Activated T-cell treated with anti-CD3 and anti-CD28 coated beads for 24 hours (primary cell): ENCODE measurements around the gene C10orf95.

Experiments
- DNase-seq: peaks from one replicate; pipeline ENCODE4 v3.0.0-alpha.2; 2020; ENCODE audit warnings: low read depth

The C10orf95 gene

DNA sequence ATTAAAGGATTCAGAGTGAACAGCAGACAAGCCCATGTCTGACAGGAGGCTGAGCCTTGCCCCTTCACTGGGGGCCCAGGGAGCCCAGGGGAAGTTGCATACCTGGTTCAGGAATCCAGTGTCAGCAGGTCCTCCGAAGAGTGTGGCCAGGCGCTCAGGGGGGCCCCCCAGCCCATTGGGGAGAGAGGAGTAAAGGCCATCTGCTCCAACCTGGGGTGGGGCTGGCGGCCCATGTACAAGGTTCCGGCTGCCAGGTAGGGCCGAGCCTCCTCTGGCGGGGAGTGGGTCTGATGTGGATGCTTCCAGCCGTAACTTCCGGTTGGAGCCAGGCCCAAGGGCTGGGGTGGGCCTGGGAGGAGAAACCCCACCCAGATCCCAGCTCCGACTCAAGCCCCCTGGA, 35.1 kb downstream of the C10orf95 start:
- no peak for DNase-seq

DNA sequence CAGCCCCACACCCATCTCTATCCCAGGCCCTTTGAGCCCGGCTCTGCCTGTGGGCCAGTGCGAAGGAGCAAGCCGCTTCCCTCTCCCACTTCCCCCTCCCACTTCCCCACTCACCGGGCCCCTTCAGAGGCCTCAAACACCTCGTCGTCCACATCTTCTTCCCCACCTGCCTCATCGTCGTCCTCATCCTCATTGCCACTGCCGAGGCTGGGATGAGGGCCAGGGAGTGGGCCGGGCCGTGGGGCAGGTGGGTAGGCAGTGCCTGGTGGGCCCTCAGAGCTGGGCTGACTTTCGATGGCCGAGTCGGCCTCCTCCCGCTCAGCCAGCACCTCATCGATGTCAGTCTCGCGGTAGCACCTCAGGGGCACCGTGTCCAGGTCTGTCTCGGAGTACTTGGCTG, 36.6 kb downstream of the C10orf95 start:
- DNase-seq = no peak

DNA sequence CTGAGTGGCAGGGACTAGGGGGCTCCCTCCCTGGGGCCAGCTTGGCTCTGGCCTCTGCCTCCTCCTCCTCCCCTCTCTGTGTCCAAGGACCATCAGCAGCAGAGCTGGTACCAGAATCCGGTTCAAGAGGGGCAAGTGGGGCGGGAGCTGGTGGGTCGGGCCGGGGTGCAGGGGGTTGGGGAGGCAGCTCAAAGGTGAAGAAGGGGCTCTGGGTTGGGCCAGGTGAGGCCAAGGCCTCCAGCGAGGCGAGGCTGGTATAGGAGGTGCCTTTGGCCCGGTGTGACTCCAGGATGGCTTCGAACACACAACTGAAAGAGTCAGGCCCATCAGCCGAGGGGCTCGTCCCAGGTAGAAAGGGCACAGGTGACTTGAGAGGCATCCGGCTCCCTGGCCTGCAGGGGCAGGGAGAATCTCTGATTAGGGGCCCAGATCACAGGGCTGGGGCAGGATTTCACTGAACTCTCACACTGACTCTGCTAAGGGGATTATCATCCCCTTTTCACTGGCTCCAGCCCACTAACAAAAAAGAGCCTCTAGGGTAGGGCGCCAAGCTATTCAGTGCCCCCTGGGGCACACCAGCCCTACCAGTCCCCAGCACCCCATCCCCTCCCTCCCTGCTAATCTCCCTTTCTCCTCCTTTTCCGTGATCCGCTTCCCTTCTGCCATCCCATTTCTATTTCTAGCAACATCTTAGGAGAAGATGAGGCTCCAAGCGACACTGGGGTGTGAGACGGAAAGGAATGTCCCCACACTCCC, 37.4 kb downstream of the C10orf95 start:
- DNase-seq = no peak

DNA sequence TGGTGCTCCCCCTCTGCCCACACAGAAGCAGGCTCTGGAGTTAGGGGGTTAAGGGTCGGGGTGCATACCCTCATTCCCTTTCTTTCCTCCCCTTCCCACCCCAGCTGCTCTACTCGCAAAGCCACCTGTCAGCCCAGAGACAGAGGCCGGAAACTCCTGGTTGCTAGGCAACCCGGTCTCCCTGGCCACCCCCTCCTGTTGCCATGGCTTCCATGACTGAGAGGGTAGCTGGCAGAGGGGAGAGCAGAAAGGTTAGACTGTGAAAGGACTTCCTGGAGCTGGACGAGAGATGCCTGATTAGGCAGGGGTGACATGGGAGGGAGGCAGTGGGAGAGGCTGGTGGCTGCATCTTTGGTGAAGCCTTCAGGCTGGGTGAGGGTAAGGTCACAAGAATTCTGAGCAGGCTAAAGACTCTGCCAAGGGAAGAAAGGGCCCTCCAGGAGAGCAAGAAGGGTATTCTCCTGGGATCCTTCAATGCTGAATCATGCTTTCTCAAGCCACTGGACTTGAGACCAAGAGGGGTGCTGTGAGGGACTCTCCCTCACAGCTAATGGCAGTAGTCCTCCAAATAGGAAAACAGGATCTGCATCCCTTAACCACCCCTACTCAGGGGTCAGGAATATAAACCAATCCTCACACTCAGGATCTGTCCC, 38.2 kb downstream of the C10orf95 start:
- DNase-seq = no peak

DNA sequence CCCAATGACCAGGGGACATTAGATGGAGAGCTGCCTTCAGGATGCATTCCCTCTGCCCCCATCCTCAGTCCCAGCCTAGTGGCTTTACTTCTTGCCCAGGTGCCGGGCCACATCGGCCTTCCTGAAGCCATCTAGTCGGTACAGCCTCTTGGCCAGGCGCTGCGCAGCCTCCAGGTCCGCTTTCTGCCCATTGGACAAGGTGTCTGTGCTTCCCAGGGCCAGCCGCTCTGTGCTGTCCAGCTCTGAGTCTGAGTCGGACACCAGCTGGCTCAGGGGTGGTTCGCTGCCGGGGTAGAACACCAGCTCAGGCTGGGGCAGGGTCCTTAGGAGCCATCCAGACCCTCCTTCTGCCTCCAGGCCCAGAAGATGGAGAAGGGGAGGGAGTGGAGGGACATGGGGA, 39.0 kb downstream of the C10orf95 start:
- DNase-seq = no peak

DNA sequence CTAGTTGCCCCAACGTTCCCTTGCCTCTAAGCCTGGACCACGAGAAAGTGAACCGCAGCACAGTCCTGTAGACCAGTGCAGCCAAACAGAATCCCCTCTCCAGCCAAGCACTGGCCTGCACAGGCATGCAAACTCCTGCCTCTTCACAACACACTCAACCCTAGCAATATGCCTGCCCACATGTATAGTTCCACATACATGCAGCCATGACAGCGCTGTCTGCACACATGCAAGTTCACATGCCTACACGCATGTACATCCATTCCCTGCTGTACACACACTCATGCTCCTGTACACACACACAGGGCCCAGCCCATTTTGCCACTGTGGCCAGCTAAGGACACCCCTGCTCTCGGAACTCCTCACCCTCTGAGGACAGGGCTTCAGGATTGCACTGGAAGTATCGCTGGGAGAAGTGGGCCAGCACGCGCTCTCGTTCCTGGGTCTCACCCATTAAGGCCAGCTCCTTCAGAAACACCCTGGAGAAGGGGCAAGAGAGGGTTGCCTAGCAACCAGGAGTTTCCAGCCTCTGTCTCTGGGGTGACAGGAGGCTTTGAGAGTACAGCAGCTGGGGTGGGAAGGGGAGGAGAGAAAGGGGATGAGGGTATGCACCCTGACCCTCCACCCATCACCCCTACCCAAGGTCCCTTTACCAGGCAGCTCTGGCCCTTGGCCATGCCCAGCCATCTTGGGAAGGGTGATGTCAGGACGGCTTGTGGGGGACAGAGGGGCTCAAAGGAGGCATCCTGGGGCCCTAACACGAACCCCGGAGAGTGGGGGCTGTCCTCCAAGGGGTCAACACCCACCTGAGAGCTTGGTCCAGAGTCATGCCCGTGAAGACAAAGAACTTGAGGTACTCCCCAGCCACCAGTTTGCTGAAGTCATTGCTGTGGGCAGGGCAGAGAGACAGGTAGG, 39.7 kb downstream of the C10orf95 start:
- no peak for DNase-seq

DNA sequence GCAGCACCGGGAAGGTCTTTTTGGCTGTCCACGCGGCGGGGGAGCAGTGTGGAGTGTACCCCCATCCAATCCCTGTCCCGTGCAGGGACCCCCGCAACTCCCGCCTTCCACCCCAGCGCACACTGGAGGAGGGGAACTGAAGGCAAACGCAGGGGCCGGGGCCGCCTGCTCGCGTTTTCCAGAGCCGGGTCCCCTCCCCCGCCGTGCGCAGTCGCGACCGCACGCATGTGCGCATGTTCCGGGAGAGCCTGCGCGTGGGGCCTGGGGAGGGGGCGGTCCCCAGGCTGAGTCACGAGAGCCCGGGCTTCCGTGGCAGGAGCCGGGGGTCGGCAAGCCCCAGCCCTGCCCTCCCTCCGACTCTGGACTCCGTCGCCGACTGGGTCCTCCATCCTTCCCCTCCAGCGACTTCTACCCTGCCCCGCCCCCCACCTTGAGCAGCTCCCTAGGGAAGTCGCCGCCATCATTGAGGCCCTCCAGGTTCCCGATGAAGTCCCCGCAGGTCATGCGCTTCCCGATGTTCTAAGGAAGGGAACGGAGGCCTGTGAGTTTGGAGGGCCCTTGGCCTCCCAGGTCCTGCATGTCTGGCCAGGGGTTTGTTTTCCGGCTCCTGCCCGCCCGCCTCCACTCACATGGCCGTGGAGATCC, 40.8 kb downstream of the C10orf95 start:
- DNase-seq = peak; percentile 56

DNA sequence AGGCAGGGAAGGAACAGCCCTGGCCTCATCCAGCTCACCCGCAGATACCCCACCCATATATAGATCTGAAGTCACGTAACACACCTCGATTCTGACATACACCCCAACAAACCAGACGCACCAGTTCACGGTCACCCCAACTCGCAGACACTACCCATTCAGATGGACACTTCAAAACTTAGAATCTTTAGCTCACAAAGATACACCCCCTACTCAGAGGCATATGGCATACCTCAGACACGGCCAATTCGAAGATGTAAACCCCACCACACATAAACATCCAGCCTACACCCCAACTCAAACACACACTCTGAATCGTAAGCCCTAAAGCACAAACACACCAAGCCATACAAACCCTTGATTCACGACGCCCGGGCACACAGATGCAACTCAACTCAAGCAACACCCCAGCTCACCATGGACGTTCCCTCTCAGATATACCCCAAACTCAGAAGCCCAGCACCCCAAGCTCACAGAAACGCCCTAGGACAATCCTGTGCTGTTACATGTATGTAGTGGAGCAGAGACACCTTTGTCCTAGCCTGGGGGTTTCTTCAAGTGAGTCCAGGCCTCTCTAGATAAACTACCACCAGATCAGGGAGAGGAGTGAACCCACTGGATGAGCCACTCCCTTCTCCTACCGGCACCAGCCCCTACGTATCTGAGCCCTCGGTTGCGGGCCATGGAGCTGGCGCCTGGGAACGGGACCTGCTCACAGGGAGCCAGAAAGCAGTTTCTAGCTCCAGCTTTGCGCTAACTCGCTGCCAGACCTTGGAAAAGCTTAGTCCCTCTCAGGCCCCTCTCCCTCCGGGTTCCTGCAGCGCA, 41.5 kb downstream of the C10orf95 start:
- no peak for DNase-seq

DNA sequence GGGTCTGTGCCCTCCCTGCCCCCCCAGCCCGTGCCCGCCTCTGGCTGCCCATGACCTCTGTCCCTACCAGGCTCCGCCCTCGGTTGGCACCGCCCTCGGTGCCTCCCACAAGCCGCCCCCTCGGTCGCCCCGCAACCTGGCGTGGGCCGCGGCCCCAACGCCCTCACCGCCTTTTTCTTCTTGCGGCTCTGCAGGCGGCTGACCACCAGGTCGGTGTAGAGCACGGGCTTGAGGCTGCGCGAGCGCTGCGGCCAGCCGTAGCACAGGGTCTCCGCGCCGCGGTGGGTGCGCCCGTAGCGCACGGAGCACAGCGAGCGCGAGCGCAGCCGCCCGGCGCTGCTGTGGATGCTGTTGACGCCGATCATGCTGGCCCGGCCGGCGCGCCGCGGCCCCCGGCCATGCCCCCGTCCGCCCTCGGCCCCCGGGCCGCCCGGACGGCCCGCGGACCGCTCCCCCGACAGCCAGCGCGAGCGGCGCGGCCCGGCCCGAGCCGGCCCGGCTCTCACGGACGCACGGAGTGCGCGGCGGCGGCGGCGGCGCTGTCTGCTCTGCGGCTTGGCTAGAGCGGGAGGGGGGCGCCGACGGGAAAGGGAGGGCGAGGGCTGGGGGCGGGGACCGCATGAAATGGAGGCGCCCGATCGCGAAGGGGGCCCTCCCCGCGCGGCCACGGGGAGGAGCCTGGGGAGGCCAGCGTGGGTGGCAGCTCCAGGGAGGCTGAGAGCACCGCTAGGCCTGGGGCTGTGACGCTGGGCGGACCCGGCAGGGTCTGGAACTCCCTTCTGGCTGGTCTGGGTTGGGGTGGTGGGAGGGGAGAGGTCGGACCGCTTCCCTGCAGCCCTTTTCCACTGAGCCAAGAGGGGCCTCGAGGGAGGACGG, 42.4 kb downstream of the C10orf95 start:
- peak; percentile 70 for DNase-seq

DNA sequence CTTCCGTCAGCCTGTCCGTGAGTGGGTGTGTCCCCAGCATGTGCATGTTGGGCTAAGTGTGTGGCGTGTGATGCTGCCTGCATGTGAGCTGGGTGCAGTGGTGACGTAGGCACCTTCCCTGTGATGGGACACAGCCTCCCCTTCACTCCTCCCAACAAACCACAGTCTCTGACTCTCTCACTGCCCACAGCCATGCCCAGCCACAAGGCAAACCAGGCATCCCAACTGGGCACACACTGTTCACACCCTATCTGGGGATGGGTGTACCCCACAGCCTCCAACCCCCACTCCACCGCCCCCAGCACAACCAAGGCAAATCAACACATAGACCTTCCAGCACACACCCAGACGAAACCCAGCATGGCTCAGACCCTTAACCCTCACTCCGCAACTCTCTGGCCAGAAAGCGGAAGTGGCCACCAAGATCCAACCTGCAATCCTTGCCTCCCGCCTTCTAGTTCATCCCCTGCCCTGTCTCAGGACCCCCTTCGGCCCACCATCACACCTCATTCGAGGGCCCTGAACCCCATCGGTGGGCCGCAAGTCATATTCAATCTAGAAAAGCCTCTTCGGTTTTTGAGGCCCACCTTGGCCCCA, 43.1 kb downstream of the C10orf95 start:
- no peak for DNase-seq

DNA sequence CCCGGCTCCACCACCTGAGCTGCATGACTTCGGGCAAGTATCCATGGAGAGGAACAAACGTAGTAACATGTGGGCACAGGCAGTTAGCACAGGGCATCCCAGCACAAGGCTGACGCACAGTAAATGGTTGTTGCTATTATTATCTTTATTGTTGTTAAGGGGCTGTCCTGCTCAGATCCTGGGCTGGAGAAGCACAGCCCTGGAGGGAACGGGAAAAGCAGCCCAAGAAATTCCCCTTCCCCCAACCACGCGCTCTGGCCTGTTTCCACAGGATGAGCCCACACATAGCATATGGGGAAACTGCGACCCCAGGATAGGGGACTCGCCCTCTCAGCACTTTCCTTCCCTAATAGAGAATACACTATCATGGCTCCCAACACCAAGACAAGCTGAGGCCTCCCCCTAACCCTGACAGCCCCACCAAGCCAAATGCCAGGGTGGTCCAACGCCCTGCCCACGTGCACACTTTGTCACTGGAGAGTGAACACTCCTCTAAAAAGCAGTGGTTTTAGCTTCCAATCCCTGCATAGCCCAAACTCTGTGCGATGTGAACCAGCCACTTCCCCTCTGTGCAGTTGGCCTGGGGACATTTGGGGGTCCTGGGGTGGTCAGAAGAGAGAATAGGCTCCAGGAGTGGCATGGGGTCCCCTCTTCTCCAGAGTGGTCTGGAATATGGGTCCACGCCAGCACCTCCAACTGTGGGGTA, 43.8 kb downstream of the C10orf95 start:
- no peak for DNase-seq

DNA sequence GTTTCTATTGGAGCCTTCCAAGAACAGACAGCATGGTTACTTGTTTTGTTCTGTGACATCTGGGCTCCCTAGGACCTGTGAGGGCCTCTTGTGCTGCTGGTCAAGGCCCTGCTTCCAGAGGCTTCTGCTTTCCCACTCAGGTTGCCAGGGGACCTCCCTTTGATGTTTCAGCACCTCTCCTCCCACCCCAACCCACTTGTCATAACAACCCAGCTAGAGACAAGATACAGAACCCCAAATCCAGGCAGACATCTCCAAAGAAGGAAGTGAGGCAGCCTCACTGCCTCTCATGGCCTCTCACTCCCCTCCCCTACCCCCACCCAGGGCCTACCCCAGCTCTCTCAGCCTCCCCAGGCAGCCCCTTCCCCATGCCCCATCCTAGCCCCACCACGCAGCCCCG, 44.5 kb downstream of the C10orf95 start:
- DNase-seq = no peak

DNA sequence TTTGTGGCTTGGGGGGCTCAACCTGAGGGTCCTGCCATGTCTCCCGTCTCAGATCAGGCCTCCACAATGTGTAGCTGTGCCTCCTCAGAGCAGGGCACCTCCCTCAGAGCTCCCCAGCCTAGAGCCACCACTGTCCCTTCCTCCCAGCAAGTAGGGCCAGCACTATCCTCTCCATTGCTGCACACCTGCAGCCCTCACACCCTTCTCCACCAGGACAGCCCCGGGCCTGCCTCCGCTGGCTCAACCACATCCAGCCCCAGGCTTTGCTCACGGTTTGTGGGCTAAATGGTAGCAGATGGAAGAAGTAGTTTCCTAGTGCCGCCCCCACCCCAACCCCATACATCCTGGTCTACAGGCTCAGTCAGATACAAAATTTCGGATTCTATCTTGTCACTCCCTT, 45.7 kb downstream of the C10orf95 start:
- DNase-seq = no peak

DNA sequence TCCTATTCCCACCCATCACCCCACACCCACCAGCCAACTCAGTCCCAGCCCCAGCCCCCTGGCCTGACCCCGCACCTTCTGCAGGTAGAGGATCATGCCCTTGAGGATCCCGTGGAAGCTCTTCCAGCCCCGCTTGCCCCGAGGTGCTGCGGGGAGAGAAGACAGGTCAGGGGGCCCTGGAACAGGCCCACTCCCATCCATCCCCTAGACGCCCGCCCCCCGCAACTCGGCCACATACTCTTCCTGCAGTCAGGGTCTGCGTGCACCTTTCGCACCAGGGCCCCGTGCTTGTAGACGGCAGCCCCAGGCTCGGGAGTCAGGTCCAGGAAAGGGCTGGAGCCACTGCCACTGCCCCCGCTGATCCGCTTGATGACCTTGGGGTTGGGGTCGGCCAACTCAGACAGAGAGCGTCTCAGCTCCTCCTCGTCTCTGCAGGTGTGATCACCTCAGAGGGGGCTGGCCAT, 46.2 kb downstream of the C10orf95 start:
- DNase-seq = no peak

DNA sequence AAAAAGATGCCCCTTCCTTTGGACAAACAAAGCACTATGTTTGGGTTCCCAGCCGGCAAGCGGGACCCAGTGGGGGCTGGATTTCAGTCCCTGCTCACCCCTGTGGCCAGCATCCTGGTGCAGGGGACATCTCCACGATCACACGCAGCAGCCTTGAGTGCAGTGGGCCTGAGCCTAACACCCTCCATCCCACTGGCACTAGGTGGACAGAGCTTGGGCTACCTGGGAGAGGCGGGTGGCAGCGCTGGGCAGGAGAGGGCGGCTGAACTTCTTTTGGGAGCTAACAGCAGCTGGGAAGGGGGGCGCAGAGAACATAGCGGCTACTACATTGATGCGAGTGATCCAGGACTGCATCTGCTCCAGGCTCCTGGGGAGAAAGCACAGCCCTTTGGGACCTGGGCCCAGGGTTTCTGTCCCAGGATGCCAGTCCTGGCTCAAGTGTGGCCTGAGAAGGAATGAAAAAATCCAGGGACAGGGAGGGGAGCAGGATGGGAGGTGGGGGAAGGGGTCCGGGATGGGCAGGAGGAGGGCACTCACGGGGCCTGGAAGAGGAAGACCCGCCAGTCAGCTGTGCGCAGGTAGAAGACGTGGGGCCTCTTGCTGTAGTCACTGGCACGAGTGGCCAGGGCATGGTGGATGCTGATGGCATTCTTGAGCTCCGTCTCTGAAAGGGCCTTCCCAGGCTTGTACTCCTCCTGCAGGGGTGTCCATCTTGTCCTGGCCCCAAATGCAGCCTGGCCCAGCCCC, 46.8 kb downstream of the C10orf95 start:
- no peak for DNase-seq

DNA sequence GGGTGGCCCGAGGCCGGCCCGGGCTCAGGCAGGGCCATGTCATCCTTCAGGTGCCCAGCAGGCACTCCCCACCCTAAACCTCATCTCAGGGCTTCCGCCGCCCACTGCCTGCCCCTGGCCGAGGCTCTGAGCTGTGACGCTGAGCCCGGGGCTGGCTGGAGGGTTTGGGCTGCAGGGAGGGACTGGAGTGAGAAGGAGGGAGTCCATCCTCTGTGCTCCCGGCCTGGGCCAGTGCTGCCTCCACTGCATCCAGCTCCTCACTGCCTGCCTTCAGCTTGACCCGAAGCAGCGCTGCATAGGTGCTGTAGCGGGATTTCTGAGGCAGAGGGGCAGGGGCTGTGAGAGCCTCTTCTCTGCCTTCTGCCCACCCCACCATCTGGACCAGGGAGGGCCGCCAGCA, 48.2 kb downstream of the C10orf95 start:
- no peak for DNase-seq

DNA sequence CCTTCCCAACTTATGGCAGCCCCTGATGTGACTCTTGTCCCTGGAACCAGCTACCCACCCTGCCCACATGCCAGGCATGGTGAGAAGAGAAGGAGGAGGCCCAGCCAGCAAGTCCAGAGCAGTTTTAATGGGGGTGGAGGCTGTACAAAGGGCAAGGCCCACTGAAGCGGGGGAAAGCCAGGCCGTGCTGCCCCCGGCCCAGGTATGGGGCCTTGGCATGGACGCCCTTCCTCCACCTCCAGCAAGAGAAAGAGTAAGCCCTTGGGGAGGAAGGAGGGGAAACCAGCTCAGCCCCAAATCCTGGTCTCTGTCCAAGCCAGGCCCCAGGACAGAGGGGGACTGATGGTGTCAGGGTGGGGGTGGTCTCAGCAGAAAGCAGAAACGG, 48.8 kb downstream of the C10orf95 start:
- DNase-seq = no peak

DNA sequence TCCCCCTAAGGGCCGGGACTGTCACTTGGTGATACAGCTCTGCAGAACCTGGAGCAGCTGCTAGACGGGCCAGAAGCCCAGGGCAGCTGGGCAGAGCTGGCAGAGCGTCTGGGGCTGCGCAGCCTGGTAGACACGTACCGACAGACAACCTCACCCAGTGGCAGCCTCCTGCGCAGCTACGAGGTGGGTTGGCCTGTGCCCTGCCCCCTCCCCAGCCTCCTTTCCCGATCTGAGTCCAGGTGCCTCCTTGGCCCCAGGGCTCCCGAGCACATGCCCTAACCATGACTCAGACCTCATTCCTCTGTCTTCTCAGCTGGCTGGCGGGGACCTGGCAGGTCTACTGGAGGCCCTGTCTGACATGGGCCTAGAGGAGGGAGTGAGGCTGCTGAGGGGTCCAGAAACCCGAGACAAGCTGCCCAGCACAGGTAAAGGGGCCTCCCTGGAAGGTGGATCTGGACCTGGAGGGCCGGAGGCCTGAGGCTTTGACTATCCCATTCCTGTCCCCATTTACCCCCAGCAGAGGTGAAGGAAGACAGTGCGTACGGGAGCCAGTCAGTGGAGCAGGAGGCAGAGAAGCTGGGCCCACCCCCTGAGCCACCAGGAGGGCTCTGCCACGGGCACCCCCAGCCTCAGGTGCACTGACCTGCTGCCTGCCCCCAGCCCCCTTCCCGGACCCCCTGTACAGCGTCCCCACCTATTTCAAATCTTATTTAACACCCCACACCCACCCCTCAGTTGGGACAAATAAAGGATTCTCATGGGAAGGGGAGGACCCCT, 49.4 kb downstream of the C10orf95 start:
- DNase-seq = no peak
